Dedifferentiated amniotic fluid mesenchymal stem cell (primary cell): ENCODE results near the gene SSU72.
A peak's percentile ranks its signal among the peaks of the same experiment; 100 is the strongest.
"Not testable (repeated sequence)": the region's sequence is repeated elsewhere in the genome, so short reads cannot be mapped to it uniquely, and the experiment has no call there.

Experiments used
- DNase-seq: peaks from one replicate; pipeline ENCODE4 v3.0.0-alpha.2; 2016; ENCODE audit errors: extremely low spot score

SSU72 gene

DNA sequence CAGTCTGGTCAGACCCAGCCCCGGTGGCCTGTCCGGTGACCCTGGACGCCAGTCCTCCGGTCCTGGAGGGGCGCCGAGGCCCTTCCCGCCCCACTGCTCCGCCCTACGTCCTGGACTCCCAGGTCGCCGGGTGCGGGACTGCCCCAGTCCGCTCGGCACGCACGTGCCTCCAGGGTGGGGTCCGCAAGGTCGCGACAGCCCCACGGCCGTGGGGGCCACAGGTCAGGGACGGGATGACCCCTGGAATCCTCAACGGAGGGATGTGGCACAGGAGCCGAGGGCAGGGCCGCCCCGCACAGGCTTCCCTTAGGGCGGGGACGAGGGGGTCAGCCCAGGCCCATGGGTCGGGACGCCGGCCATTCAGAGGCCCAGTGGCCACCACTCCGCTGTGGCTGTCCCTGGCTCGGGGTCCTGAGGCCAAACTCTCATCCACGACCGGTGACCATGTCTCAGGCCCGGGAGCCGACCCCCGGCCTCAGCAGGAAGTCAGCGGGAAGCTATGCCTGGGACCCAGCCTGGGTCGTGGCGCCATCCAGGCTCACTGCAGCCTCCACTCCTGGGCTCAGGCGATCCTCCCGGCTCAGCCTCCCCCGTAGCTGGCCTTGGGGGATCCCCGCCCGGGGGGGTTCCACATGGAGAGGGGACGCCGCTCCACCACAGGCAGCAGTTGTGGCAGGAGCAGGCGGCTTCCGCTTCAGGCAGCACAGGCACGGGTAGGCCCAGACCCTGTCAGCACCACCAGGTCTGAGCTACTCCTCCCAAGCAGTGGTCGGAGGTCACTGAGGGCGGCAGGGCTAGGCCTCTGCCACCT lies 33.6 kb downstream of the SSU72 start:
- DNase-seq, result no peak

DNA sequence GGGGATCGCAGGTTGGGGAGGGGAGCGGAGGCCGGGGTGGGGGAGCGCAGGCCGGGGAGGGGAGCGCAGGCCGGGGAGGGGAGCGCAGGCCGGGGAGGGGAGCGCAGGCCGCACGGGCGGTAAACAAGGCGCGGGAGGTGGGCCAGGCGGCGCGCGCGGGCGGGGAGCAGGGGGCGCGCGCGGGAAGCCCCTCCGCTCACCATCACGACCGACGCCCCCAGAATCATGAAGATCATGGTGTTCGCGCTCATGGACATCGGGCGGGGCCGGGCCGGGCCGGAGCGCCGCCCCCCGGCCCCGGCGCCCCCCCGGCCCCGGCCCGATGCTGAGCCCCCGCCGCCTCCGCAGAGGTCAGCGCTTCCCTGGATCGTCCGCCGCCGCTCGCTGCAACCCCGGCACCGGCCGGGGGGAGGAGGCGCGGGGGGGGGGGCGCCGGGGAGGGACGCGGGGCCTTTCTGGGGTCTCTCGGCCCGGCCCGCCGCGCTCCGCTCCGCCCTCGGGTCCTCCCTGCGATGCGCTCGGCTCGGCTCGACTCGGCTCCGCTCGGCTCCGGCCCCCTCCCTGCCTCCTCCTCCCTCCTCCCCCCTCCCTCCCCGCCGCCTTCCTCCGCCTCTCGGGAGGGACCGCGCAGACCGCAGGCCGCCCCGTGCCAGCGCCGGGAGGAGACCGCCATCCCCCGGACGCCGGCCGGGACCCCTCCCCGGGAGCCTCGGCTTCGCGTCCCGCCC lies 34.4 kb downstream of the SSU72 start, which contains the start of gene TMEM240:
Gene TMEM240 (minus strand): TSS at position 535 of the 728 bp plus-strand sequence. CDS start 278 bp downstream, at position 257.
- DNase-seq, result peak; percentile 66

DNA sequence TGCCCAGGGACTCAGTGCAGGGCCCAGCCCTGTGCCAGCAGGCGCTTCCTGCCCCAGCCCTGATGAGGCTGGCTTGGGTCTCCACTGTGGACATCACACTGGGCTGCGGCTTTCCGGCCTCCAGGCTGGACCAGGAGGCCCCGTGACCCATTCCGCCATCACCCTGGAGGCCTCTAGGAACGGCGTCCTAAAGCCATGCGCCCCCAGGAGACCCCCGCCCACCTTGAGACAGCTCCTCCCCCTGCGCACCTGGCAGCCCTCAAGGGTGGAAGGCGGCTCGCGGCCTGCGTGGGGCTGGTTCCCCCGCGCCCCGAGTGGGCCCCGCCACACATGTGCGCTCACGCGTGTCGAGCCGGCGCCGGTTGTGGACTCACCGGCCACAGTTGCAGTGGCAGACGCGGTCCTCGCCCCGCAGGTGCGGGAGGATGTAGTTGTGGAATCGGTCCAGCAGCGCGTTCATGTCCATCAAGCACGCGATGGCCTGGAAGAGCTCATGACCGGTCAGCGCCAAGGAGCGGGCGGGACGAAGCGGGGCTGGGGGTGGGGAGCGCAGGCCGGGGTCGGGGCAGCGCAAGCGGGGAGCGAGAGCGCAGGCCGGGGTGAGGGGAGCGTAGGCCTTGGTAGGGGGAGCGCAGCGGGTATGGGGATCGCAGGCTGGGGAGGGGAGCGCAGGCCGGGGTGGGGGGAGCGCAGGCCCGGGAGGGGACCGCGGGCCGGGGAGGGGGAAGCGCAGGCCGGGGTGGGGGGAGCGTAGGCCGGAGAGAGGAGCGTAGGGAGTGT lies 35.2 kb downstream of the SSU72 start:
- no peak for DNase-seq

DNA sequence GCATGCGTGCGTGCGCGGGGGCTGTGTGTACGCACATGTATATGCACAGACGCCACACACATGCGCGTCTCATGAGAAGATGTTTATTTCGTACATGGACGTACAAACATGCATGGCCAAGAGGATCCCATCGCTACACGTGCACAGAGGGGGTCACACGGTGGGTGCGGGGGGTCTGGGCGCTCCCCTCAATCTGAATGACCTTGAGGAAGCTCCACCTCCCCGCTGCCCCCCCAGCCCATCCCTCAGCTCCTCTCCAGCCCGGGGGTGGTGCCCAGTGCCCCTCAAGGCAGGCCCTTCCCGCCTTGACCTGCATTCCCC lies 35.7 kb downstream of the SSU72 start:
- DNase-seq, result no peak

DNA sequence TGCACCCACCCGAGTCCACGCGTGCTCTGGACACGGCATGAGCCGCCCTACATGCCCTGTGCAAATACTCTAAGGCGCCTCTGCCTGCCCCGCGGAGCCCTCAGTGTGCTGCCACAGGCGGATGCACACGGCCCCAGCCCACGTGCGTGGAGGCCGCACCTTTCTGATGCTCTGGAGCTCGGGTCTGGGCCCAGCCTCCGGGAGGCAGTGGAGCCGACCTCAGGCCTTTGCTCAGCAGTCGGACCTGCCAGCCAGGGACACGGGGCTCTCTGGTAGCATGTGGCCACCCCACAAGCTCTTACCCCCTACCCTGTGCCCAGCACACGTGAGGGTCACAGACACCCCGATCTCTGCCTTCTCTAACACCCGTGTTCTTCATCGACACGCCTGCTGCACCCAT lies 36.3 kb downstream of the SSU72 start:
- DNase-seq, result no peak

DNA sequence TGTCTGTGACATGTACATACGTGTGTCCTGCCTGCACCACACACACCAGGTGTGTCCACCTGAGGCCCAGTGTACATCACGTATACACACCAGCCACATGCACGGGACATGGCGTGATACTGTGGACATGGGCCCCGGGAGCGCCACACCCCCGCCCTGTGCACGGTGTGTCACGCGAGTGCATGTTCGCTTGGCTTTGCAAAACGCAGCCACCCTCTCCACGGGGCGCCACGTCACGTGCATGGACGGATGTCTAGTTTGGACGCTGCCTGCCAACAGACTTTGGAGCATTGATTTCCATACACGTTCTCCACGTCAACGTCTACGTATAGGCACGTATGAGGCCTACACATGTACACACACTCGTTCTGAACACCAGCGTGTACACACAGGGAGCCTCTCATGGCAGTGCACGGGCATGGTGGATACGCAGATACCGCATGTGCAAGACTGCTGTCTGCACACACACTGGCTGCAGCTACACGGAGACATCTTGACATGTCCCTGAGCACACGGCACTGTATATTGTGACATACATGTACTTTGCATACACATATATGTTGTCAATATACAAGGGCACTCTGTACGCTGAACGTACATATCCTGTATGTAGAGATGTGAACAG lies 36.9 kb downstream of the SSU72 start:
- DNase-seq, result no peak

DNA sequence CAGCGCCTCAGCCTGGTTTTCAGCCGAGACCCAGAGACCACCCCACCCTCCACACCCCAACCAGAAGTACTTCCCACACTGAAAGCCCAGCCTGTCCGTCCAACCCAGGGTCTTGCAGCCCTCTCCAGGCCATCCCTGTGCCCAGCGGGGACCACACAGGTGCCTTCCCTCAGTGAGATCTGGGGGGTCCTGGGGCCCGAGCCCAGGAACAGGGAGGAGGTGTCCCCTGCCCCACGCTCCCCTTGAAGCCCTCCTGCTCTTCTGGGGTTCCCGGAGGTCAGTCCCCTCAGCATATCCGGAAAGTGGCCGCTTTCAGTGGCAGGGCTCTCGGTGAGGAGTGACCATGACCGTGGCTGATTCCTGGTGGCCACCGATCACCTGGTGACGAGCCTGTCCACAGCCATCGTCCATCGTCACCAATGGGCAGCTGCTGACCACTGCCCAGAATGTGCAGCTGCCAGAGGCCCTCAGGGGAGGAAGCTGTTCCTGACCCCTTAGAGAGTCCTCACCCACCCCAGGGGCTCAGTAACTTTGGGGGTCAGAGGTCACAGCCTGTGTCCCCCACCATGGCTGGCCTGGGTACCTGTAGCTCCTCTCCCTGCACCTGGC lies 37.6 kb downstream of the SSU72 start:
- DNase-seq, result no peak

DNA sequence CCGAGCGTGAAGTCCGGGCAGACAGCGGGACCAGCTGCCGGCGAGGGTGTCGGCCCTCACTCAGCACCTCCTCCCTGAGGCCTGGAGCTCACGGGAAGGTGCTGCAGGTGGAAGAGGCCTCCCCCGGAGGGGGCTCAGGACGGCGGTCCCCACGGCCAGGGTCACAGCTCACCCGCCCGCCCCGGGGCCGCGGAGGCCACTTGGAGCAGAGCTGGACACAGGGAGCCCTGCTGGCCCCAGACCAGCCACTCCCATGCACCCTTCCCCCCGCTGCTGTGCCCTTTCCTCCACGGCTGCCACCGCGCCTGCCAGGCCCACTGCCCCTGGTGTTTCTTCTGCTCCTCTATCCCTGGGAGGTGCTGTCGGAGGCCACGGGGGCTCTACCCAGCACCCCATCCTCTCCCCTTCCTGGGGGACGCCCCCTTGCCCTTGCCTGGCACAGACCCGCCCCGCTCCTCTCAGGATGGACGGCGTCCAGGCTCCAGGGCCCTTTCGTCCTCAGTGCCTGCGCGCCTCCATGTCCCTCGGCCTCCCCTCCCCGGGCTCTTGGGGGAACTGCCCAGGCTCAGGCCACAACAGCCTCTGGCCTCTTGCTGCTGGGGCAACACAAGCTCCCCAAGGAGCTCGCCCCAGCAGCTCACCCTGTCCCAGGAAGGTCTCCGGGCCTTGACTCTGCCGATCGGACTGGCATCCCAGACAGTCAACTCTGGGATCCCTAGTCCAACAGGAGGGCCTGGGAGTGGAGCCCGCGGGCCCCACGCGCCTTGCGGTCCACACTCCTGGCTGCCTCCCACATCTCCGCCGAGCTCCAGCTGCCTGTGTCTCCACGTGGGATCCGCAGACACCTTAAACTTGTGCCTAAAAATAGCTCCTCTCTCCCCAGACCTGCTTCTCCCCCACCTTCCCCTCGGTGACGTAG lies 38.4 kb downstream of the SSU72 start:
- DNase-seq, result no peak

DNA sequence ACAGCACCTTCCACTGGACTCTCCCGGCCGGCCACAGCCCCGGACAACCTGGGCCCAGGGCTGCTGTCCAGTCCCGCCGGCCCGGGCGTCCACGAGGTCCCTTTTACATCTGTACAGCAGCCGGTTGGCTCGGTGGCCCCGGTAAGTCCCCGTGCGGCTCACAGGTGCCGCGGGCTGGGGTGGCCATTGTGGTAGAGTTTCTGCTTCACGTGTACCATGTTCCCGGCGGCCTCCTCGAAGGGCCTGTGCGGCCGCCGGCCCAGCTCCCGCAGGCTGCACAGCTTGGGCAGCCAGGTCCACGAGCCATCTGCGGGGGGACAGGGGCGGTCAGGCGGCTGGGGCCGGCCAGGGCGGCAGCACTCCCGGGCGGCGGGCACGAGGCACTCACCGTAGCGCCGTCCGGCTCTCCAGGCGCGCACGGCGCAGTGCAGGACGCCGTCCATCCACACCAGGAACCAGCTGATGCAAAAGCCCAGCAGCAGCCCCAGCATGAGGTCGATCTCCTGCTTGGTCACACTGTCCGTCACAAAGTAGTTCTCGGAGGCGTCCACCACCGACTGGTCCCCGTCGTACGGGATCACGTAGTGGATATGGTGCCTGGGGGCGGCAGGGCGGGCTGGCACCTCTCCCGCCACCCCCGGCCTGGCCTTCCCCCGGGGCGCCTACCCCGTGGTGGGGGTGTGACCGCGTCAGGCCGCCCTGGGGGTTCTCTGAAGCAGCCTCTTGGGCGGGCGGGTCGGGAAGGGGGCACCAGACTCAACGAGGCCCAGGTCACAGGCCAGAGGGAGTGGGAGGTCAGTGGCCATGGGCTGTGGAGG lies 39.3 kb downstream of the SSU72 start:
- no peak for DNase-seq

DNA sequence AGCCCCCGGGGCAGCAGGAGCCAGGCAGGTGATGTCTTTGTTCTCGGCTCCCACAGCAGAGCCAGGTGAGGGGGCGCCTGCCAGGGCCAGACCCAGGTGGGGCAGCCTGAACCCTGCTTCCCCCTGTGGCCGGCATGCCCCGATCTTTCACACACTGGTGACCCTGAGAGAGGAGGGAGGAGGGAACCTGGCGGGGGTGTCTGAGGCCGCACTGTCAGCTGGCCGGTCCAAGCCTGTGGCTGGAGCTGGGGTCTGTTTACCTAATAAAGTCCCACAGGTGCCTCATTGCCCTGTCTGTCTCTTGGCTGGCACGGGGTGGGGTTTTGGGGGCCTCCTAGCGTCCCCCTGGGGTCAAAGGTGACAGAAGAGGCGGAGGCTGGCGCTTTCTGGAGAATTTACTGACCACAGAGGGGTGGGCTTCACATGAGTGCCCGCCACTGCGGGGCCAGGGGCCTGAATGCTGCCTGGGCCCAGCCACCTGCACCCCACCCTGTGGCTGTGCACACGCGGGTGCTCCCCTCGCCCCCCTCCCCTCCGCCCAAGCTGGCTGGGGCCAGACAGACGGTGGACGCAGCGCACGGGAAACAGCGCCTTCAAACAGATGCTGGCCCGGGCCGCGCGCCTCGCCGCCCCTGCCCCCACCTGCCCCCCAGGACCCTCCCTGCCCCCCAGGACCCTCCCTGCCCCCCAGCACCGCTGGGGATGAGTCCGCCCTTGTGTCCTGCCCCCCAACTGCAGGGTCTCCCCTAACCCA lies 40.1 kb downstream of the SSU72 start:
- no peak for DNase-seq

DNA sequence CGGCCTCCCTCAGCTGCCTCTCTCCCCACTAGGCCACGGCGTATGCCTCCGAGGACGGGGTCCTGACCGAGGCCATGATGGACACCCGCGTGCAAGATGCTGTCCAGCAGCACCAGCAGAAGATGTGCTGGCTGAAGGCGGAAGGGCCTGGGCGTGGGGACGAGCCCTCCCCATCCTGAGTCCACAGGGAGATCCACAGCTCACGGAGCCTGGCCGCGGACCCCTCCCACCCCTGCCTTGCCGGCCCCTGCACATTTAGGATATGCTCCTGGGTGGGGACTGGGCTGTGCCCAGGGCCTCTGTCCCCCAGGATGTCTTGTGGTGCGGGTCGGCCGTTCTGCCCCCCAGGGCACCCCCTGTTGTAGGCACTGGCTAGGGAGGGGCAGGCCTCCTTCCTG lies 40.8 kb downstream of the SSU72 start:
- not testable (repeated sequence) for DNase-seq

DNA sequence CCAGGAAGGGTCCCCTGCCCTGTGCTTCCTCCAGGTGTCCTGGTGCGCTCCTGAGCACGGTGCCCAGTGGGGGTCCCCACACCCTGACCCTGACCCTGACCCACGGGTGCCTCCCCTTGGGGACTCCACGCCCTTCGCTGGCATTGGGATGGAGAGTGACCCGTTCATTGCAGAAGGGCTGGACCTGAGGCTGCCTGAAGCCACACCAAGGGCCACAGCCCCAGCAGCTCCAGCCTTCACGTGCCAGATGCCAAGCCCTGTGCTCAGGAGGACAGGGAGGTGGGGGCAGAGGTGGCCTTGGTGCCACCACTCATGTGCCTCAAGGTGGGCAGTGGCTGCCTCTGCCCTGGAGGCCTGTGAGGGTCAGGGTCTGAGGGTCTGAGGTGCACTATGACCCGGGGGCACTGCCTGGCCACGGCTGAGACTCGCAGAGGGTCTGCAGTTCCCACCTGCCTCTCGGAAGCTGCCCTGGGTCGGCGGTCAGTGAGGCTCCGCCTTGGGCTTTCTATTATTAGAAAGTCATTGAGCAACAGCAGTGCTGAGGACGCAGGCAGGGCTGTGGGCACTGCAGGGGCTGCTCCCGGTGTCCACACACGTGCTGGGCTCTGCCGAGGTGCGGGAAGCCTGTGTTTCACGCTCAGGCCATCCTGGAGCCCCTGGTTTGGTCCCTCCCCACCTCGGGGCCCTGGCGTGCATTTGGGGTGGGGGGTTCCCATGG lies 41.3 kb downstream of the SSU72 start:
- not testable (repeated sequence) for DNase-seq

DNA sequence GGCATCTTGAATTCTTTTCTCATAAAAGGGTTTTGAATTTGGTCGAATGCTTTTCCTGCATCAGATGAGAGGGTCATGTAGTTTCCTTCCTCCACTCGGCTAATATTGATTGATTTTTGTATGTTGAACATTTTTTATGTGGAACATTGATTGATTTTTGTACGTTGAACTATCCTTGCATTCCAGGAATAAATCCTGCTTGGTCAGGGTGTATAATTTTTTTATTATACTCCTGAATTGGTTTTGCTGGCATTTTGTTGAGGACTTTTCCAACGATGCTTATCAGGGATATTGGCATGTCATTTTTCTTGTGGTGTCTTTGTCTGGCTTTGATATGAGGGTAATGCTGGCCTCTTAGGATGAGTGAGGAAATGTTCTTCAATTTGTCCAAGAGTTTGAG lies 42.7 kb downstream of the SSU72 start:
- DNase-seq, result no peak

DNA sequence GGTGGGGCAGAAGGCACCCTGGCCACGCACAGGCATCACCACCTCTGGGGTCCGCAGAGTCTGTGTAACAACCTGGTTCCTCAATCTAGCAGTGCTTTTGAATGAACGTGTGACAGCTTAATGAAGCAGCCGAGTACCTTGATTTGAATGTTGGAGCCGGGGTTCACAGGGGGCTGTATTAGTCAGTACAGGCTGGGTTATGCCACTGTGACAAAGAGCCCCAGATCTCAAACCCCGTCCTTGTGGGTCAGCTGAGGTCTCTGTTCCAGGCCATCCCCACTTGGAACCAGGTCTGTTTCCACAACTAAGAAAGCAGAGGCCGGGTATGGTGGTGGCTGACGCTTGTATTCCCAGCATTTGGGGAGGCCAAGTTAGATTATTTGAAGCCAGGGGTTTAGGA lies 44.7 kb downstream of the SSU72 start:
- DNase-seq, result no peak

DNA sequence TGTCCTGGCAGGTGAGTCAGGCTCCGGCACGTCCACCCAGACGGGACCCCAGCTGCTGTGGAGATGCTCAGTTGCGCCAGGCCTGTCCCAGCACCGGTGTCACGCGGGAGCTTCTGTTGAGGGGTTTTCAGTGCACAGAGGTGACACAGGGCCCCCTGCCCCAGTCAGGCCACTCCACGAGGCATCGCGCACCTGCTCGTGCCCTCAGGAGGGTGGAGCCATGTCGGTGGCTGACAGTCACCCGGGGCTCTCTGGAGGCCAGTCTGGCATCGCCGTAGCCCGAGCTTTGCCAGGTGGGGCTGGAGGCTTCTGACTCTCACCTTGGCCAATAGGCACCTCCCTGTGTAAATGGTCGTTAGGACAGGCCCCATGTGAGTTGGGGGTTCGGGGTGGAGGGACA lies 45.3 kb downstream of the SSU72 start:
- no peak for DNase-seq

DNA sequence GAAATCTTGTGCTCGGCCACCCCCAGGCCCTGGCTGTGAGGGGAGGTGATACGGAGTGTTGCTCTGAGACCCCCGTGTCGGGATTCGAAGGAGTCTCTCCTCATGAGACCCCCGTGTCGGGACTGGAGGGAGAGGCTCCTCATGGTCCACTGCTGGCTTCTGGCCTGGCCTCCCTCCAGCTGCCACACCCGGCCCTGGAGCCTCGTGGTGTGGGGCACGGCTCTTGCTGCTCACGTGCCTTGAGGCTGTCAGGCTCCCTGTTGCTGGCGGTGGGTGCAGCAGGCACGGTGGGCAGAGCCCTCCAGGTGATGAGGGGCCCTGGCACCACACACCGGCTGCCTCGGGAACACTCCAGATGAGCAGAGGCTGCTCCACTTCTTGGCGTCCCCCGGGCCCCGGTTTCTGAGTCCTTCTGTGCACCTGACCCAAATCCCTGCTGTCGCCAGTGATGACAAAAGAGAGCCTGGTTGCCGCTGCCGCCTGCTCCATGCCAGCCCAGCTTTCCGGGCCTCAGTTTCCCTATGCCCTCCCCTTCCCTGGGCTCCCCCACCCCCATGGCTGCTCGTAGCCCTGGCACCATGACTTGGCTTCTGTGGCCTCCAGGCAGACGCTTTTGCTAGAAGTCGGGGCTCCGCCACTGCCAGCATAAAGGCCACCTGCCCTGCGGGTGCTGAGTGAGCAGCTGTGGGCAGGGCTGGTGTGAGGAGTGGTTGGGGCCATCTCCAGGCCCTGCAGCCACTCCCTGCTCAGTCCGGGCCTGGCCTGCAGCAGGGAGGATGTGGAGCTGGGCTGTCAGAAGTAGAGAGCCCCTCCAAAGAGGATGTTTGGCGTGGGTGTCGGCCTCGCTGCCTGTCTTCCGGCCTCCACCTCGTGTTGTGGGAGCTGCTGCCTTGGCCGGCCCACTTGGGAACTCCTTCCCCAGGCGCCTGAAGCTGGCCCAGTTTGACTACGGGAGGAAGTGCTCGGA lies 46.1 kb downstream of the SSU72 start:
- no peak for DNase-seq
